Endothelial cell (in vitro differentiated cells): ENCODE results near the gene SEMA6B. TPM values are rescaled to one million over a fixed set of nuclear protein-coding genes. Genes with fewer than 3 reads are reported as not detected.

Experiments
- DNase-seq: peaks from one replicate; pipeline ENCODE4 v3.0.0; 2021; ENCODE audit warnings: low spot score
- H3K27ac Mint-ChIP-seq: one replicate; pipeline ENCODE4 v1.8.0; 2021; ENCODE audit warnings: mixed read lengths, inconsistent platforms; ENCODE audit not compliant: unreplicated experiment
- H3K27me3 Mint-ChIP-seq: one replicate; pipeline ENCODE4 v1.8.0; 2021; ENCODE audit warnings: mild to moderate bottlenecking, moderate library complexity, mixed read lengths, inconsistent platforms; ENCODE audit not compliant: unreplicated experiment
- H3K36me3 Mint-ChIP-seq: one replicate; pipeline ENCODE4 v1.8.0; 2021; ENCODE audit warnings: mild to moderate bottlenecking, low read depth, mixed read lengths, inconsistent platforms; ENCODE audit not compliant: unreplicated experiment
- H3K4me1 Mint-ChIP-seq: one replicate; pipeline ENCODE4 v1.8.0; 2021; ENCODE audit warnings: mild to moderate bottlenecking, mixed read lengths, inconsistent platforms; ENCODE audit not compliant: unreplicated experiment
- H3K4me3 Mint-ChIP-seq: one replicate; pipeline ENCODE4 v1.8.0; 2021; ENCODE audit warnings: mild to moderate bottlenecking, mixed read lengths, inconsistent platforms; ENCODE audit not compliant: unreplicated experiment
- H3K9me3 Mint-ChIP-seq: one replicate; pipeline ENCODE4 v1.8.0; 2021; ENCODE audit warnings: mixed read lengths, inconsistent platforms; ENCODE audit not compliant: unreplicated experiment
- total RNA-seq: library from RNA; stranded (reverse); fragmentation: NEBNext Ultra II Directional; extraction: Animal tissue kit (Norgen Biotek cat#: 25700); gene quantifications from one replicate; pipeline ENCODE4 v1.2.1, GENCODE V29; 2021; ENCODE audit not compliant: unreplicated experiment
- TF ChIP-seq, protein P1 (sequence below): fragments of 200-600 bp; sonication (generic); IDR thresholded peaks from one replicate; pipeline ENCODE4 v1.5.0; 2021; ENCODE audit warnings: antibody characterized with exemption; ENCODE audit not compliant: unreplicated experiment

The SEMA6B gene
- total RNA-seq, 1 donor from 2014 or later: 43.7 TPM

DNA sequence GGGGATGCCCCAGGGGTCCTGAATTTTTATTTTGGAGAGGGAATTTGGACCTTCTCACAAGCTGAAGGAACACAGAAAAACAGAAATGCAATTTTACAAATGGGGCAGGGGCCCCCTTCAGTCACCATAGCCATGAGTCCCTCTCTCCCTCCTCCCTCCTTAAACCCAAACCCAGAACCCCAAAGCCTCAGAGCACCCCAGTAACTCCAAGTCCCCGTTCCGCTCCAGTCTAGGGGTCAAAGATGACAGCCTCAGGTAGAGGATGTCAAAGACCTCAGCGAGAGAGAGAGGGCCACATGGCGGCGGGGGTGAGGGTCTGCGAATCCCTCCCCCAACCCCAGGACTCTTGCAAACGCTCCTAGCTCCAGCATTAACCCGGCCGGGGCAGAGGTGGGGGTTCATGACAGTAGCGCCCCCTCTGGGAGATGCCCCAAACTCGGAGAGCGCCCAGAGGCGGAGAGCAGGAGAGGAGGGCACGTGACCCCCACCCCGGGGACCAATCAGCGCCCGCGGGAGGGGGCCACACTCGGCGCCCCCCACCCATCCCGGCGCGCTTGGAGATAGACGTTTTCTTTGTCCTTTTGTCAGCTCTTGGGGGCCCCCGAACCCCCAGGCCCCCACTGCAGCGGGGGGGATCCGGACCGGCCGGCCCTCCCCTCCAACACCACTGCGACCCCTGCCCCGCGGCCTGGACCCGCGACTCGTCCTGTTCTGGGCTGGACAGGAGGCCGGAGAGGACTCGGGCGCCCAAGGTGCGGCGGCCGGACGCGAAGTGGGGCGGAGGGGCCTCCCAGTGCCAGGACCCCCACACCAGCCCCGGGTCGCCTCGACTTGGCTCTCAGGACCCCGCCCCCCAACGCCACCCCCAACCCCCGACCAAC lies 20.8 kb upstream of the SEMA6B start:
- TF ChIP-seq, protein P1, sequence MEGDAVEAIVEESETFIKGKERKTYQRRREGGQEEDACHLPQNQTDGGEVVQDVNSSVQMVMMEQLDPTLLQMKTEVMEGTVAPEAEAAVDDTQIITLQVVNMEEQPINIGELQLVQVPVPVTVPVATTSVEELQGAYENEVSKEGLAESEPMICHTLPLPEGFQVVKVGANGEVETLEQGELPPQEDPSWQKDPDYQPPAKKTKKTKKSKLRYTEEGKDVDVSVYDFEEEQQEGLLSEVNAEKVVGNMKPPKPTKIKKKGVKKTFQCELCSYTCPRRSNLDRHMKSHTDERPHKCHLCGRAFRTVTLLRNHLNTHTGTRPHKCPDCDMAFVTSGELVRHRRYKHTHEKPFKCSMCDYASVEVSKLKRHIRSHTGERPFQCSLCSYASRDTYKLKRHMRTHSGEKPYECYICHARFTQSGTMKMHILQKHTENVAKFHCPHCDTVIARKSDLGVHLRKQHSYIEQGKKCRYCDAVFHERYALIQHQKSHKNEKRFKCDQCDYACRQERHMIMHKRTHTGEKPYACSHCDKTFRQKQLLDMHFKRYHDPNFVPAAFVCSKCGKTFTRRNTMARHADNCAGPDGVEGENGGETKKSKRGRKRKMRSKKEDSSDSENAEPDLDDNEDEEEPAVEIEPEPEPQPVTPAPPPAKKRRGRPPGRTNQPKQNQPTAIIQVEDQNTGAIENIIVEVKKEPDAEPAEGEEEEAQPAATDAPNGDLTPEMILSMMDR: no peak
- Mint-ChIP-seq H3K27ac (no peak overlapping the region), H3K36me3 (no peaks in the 10 kb centered on the region), H3K27me3 (peaks cover 21% of the 10 kb centered on the region), H3K9me3 (no peaks in the 10 kb centered on the region), H3K4me1 (peaks cover 17% of the 10 kb centered on the region), H3K4me3 (peak overlapping the region; percentile 65)
- DNase-seq: no peak

DNA sequence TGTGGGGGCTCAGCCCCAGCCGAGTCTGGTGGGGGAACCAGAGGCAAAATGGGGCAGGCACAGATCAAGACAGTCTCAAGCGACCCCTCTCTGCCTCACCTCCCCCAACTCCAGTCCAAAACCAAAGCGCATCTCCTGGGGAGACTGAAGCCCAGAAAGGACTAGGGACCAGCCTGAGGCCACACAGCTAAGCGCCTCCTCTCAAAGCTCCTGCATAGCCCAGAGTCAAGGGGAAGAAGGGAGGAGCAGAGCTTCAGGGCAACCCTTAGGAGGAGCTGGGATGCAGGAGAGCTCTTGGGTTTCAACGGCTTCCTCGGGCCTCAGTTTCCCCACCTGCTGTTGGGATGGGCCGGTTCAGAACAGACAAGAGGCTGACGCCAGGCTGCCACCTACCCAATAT lies 19.9 kb upstream of the SEMA6B start:
- TF ChIP-seq, protein P1: no peak
- no peaks in the 10 kb centered on the region for H3K36me3 Mint-ChIP-seq
- H3K4me3 Mint-ChIP-seq: no peak overlapping the region
- H3K27me3 Mint-ChIP-seq: peaks cover 21% of the 10 kb centered on the region
- H3K4me1 Mint-ChIP-seq: peaks cover 21% of the 10 kb centered on the region
- no peaks in the 10 kb centered on the region for H3K9me3 Mint-ChIP-seq
- DNase-seq: no peak
- no peak overlapping the region for H3K27ac Mint-ChIP-seq

DNA sequence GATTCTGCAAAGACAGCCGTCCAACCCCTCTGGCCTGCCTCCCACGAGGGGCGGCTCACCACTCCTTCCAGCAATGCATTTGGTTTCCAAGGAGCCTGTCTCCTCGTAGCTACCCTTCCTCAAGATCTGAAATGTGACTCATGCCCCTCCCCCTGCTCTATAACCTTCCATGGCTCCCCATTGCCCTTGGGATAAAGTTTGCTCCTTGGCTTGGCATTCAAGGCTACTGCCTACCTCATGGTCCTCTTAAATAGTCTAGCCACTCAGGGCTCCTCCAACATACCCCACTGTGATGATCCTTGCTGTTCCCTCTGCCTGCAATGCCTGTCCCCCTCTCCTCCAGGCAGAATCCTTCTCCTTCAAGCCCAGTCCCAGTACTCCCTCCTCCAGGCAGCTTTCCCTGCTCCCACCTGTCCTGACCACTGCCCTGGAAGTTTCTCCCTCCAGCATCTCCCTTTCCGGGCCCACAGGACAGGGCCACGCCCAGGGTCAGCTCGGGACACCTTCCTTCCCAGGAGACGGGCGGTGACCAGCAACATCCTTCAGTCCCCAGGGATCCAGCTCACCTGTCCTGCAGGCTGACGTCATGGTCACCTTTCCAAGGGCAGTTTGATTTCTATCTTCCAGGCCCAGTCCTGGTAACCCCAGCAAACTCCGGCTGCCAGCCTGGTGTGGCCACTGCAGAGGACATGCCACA lies 19.2 kb upstream of the SEMA6B start:
- peaks cover 21% of the 10 kb centered on the region for H3K4me1 Mint-ChIP-seq
- DNase-seq: no peak
- peaks cover 21% of the 10 kb centered on the region for H3K27me3 Mint-ChIP-seq
- no peak overlapping the region for H3K27ac Mint-ChIP-seq
- no peaks in the 10 kb centered on the region for H3K36me3 Mint-ChIP-seq
- H3K4me3 Mint-ChIP-seq: no peak overlapping the region
- H3K9me3 Mint-ChIP-seq: no peaks in the 10 kb centered on the region
- TF ChIP-seq, protein P1: no peak

DNA sequence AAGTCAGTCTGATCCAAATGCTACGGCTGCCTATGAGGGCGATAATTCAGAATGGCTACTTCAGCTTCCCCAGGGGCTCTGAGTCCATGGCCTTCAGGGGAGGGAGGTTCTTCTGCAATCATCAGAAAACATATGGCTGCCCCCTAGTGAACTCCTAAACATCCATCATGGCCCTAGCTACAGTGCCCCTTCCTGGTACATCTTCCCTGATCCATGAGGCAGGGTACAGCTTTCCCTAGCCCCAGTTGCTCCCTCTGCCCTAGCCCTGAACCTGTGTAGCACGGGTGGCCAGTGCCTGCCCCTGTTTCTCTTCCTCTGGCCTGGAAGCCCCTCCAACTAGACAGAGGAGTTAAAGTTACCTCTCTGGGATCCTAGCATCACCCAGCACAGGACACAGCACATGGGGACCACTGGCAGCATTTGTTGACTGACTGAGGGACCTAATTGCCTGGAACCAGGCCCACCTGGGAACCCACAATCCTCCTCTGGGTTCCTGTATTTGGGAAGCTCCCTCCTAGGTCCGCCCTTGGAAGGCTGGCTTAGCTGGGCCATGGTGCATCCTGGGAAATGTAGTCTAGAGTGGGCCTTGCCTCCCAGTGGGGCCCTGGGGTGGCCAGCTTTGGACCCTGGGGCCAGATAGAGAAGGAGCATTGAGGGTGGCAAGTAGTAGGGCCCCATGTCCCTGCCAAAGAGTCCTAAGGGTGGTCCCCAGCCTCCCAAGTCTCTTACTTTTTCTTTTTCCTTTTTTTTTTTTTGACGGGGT lies 17.7 kb upstream of the SEMA6B start:
- Mint-ChIP-seq H3K4me3 (no peak overlapping the region), H3K27ac (no peak overlapping the region), H3K4me1 (peaks cover 18% of the 10 kb centered on the region), H3K36me3 (no peaks in the 10 kb centered on the region), H3K9me3 (no peaks in the 10 kb centered on the region), H3K27me3 (peaks cover 17% of the 10 kb centered on the region)
- TF ChIP-seq, protein P1: no peak
- no peak for DNase-seq
